Glomerular endothelial cell (primary cell): ENCODE results near the gene TNFRSF18. TPM values are rescaled to one million over a fixed set of nuclear protein-coding genes. Genes with fewer than 3 reads are reported as not detected.

Experiments
- DNase-seq: peaks from one replicate; pipeline ENCODE4 v3.0.0-alpha.2; 2011; ENCODE audit warnings: low read depth, low spot score; ENCODE audit errors: extremely low read depth
- total RNA-seq: library from RNA; depleted of rRNA; stranded (reverse); fragments of >200 nt; gene quantifications from 2 replicates; pipeline ENCODE4 v1.2.3, GENCODE V29; 2015

Gene TNFRSF18
- total RNA-seq, 1 donor from 2014 or later: 0.58 TPM

- DNase-seq: no peak
These were observed 34.6 kb upstream of the TNFRSF18 start for GRCh38 chr1:1240822-1241587.

- no peak for DNase-seq
These were observed 33.9 kb upstream of the TNFRSF18 start for GRCh38 chr1:1240348-1240732.

GRCh38 chr1:1239614-1240347 lies 33.4 kb upstream of the TNFRSF18 start:
- no peak for DNase-seq

- no peak for DNase-seq
These were observed 32.8 kb upstream of the TNFRSF18 start for GRCh38 chr1:1239227-1239613.

GRCh38 chr1:1238702-1239178 lies 32.3 kb upstream of the TNFRSF18 start:
- no peak for DNase-seq

- no peak for DNase-seq
These were observed 31.7 kb upstream of the TNFRSF18 start for GRCh38 chr1:1237874-1238701.

GRCh38 chr1:1236945-1237873 lies 30.8 kb upstream of the TNFRSF18 start:
- DNase-seq: no peak

GRCh38 chr1:1236176-1236763 lies 29.9 kb upstream of the TNFRSF18 start:
- DNase-seq: no peak

GRCh38 chr1:1235016-1235744 lies 28.8 kb upstream of the TNFRSF18 start:
- DNase-seq: no peak

GRCh38 chr1:1234180-1234808 lies 27.9 kb upstream of the TNFRSF18 start:
- DNase-seq: no peak

GRCh38 chr1:1233567-1233892 lies 27.1 kb upstream of the TNFRSF18 start:
- DNase-seq: no peak

- DNase-seq: no peak
These were observed 26.6 kb upstream of the TNFRSF18 start for GRCh38 chr1:1232796-1233566.

- no peak for DNase-seq
These were observed 25.9 kb upstream of the TNFRSF18 start, which contains the start of gene B3GALT6 for GRCh38 chr1:1232208-1232795. B3GALT6 (plus strand) TSS chr1:1232237; CDS start chr1:1232279, 42 bp downstream.

- no peak for DNase-seq
These were observed 25.2 kb upstream of the TNFRSF18 start, which contains the start of gene SDF4 for GRCh38 chr1:1231400-1232207. SDF4 (minus strand) TSS chr1:1232001; CDS start chr1:1228772, 3,229 bp downstream.

- no peak for DNase-seq
These were observed 24.4 kb upstream of the TNFRSF18 start for GRCh38 chr1:1230656-1231399.

GRCh38 chr1:1229770-1230169 lies 23.4 kb upstream of the TNFRSF18 start:
- DNase-seq: no peak
